Dedifferentiated amniotic fluid mesenchymal stem cell (primary cell): Measurements from ENCODE around the gene F7.
"Not testable (repeated sequence)": the region's sequence is repeated elsewhere in the genome, so short reads cannot be mapped to it uniquely, and the experiment has no call there.

Experiments used
- DNase-seq: peaks from one replicate; pipeline ENCODE4 v3.0.0-alpha.2; 2016; ENCODE audit errors: extremely low spot score

Gene F7

GRCh38 chr13:113105032-113105920 is at the start of gene F7:
TSS of gene F7 (plus strand) at chr13:113105791. CDS start at chr13:113105842, 51 bp downstream.
- no peak for DNase-seq

DNA sequence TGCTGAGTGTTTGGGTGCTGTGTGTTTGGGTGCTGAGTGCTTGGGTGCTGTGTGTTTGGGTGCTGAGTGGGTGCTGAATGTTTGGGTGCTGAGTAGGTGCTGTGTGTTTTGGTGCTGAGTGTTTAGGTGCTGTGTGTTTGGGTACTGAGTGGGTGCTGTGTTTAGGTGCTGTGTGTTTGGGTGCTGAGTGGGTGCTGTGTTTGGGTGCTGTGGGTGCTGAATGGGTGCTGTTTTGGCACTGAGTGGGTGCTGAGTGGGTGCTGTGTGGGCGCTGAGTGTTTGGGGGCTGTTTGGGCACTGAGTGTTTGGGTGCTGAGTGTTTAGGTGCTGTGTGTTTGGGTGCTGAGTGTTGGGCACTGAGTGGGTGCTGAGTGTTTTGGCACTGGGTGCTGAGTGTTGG is 48.5 kb upstream of the F7 start:
- DNase-seq: no peak

GRCh38 chr13:113057559-113057958 is 48.0 kb upstream of the F7 start:
- not testable (repeated sequence) for DNase-seq

DNA sequence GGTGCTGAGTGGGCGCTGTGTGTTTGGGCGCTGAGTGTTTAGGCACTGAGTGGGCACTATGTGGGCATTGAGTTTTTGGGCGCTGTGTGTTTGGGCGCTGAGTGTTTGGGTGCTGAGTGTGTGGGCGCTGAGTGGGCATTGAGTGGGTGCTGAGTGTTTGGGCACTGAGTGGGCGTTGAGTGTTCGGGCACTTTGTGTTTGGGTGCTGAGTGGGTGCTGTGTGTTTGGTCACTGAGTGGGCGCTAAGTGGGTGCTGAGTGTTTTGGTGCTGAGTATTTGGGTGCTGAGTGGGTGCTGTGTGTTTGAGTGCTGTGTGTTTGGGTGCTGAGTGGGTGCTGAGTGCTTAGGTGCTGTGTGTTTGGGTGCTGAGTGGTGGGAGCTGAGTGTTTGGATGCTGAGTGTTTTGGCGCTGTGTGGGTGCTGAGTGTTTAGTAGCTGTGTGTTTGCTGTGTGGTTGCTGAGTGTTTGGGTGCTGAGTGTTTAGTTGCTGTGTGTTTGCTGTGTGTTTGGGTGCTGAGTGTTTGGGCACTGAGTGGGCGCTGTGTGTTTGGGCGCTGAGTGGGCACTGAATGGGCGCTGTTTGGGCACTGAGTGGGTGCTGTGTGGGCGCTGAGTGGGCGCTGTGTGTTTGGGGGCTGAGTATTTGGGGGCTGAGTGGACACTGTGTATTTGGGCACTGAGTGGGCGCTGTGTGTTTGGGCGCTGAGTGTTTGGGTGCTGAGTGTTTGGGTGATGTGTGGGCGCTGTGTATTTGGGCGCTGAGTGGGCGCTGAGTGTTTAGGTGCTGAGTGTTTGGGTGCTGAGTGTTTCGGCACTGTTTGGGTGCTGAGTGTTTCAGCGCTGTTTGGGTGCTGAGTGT is 47.2 kb upstream of the F7 start:
- no peak for DNase-seq

GRCh38 chr13:113058988-113059850 is 46.4 kb upstream of the F7 start:
- no peak for DNase-seq

GRCh38 chr13:113059891-113060290 is 45.7 kb upstream of the F7 start:
- DNase-seq: no peak

- DNase-seq: no peak
These were observed 44.9 kb upstream of the F7 start for GRCh38 chr13:113060557-113061270.

GRCh38 chr13:113061271-113061625 is 44.3 kb upstream of the F7 start:
- DNase-seq: no peak

DNA sequence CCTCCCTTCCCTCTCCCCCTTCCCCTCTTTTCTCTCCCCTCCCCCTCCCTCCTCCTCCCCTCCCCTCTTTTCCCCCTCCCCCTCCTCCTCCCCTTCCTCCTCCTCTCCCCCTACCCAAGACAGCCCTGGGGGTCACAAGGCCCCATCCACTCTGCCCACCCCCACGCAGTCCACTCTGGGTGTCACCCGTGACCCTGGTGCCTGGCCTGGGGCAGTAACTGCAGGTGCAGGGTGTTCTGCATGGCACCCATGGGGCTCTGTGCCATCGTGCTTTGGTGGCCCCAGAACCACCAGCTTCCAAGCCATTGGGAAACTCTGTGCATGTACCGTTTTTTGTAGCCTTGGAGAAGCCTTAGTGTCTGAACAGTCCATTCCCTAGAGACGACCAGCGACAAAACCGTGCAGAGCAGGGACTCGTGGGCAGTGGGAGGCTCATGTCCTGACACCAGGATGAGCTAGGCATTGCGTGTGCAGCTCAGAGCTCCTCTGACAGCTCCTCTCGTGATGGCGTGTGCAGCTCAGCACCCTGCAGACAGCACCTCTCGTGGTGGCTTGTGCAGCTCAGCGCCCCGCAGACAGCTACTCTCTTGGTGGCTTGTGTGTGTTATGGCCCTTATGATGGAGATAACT is 43.7 kb upstream of the F7 start:
- no peak for DNase-seq

DNA sequence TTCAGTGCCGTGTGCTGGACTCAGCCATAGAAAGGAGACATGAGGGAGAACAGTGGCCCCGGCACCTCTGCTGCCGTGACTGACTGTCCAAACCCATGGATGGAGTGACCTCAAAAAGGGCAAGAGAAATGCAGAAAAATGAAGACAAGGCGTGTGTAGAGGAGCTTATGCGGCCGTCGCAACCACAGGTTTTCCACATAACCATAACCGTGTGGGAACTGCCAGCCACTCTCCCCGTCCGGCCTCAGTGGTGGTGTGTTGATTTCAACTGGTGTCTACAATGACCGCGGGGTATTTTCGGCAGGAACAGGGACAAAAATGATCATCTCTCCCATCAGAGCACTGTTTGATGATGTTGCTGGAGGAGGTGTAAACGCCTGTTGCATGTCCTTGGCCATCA is 42.9 kb upstream of the F7 start:
- no peak for DNase-seq

DNA sequence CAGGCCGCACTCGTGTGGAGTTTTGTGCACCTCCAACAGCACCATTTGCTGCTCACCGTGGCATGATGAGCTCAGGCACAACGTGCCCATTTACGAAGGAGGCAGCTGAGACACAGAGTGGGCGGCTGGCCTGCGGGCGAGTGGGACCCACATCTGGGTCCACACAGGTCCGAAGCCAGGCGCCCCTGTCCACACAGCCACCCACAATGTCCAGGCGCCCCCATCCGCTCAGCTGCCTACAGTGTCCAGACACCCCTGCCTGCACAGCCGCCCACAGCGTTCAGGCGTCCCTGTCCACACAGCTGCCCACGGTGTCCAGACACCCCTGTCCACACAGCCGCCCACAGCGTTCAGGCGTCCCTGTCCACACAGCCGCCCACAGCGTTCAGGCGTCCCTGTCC is 42.5 kb upstream of the F7 start:
- no peak for DNase-seq

GRCh38 chr13:113064000-113064533 is 41.5 kb upstream of the F7 start:
- DNase-seq: no peak

DNA sequence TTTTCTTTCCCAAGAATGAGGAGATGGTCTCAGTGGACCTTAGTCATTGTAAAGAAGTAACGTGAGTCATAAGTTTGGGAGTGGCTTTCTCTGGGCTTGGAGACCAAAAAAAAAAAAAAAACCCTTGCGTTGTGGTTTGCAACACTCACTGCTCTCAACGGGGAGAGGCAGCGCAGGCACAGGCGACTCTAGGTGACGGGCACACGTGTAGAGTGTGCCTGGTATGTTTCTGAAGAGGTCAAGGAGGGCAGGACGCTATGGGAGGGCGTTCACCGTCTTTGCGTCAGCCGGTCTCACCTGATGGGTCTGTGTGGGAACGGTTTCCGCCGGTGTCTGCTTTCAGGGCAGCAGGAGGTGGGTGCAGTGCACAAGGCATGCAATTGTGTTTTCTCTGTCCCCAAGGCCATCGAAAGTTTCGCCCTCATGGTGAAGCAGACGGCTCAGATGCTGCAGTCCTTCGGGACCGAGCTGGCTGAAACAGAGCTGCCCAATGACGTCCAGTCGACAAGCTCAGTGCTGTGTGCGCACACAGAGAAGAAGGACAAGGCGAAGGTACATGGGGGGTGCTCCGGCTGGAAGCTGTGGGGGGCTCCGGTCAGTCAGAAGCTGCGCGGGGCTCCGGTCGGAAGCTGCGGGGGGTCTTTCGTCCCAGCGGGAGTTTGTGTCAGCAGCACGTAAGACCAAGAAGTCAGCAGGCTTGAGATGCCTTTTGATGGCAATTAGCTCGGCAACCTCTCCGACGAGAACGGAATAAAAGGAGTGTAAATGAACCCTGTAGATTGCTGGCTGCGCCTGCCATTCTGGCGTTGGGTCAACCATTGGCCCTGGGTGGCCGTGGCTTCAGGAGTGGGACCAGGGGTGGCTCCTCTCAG is 40.8 kb upstream of the F7 start:
- no peak for DNase-seq

GRCh38 chr13:113065406-113066141 is 40.0 kb upstream of the F7 start:
- no peak for DNase-seq

DNA sequence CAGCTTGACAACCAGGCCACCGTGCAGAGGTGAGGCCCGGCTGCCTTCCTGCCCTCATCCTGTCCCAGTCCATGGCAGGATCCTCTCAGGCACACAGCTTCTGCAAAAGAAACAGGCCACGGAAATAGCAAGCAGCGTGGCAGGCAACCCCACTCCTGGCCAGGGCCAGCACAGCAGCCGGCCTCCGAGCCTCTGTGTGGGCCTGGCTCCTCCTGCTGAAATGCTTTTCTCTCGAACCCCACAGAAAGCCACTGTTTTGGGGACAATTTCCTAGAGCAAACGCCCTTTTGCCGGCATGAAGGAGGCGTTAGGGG is 39.5 kb upstream of the F7 start:
- no peak for DNase-seq

GRCh38 chr13:113066746-113067145 is 38.8 kb upstream of the F7 start:
- DNase-seq: no peak

- DNase-seq: no peak
These were observed 35.5 kb upstream of the F7 start for GRCh38 chr13:113069861-113070805.

- no peak for DNase-seq
These were observed 34.7 kb upstream of the F7 start for GRCh38 chr13:113070855-113071254.
